GOT3 (cell line): ENCODE results near the gene TBC1D28.
"Not testable (repeated sequence)": the region's sequence is repeated elsewhere in the genome, so short reads cannot be mapped to it uniquely, and the experiment has no call there.

Experiments used
- DNase-seq: peaks from one replicate; lab custom pipeline; 2025; ENCODE audit warnings: mixed read lengths; lab: John Stamatoyannopoulos, UW

The TBC1D28 gene

DNA sequence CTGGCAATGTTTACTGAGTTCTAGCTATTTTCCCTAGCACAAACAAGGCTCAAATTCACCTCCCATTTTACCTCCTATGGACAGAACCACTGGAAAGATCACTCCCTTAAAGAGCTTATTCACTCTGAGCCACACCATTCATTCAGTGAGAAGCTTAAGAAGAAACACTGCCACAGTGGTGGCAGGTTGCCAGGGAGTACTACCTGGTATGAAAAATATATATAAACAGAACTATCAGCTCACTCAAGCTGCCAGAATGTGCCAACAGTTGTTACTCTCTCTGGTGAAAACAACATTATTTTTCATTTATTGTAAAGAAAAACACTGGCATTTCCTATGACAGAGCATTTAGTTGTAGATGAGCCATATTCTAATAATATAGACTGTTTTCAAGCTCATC lies 31.2 kb downstream of the TBC1D28 start:
- not testable (repeated sequence) for DNase-seq

DNA sequence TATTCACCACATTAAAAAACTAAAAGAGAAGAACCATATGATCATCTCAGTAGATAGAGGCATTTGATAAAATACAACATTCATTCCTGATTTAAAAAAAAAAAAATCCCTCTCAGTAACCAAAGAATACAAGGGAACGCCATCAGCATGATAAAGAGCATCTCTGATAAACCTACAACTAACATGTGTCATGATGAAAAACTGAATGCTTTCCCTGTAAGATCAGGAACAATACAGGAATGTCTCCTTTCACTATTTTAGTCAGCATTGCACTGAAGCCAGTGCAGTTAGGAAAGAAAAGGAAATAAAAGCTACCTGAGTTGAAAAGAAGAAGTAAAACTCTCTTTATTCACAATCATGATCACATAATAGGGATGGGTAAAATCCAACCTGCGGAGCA lies 51.1 kb downstream of the TBC1D28 start:
- DNase-seq, result not testable (repeated sequence)
